A549 (cell line): Measurements from ENCODE around the gene DDR1.

Experiments used
- CEBPB ChIP-seq, 2 experiments: fragments of >200 bp in 1 of 2; sonication (Bioruptor Twin) in 1 of 2; formaldehyde crosslinking in 1 of 2; IDR thresholded peaks; 2 replicates each; pipeline ENCODE4 v1.6.1; 2012 to 2016
- EP300 ChIP-seq, 2 experiments: fragments of >200 bp; sonication (Bioruptor Twin); formaldehyde crosslinking; IDR thresholded peaks; 2 replicates in 1 of 2; 3 replicates in 1 of 2; pipeline ENCODE4 v1.6.1; 2016 to 2017
- ESRRA ChIP-seq: fragments of 150-350 bp; IDR thresholded peaks from 2 replicates; pipeline ENCODE4 v1.6.1; 2014; ENCODE audit warnings: mild to moderate bottlenecking, low read length, borderline replicate concordance
- MAFK ChIP-seq: fragments of 450-650 bp; IDR thresholded peaks from 2 replicates; pipeline ENCODE4 v1.6.1; 2014; ENCODE audit not compliant: partially characterized antibody
- NR3C1 ChIP-seq: fragments of >200 bp; sonication (Bioruptor Twin); formaldehyde crosslinking; IDR thresholded peaks from 3 replicates; pipeline ENCODE4 v1.6.1; 2017
- POLR2A ChIP-seq: IDR thresholded peaks from 2 replicates; pipeline ENCODE4 v1.6.1; 2012; ENCODE audit warnings: mild to moderate bottlenecking, low read length
- RAD21 ChIP-seq, 2 experiments: fragments of >200 bp in 1 of 2; sonication (Bioruptor Twin) in 1 of 2; formaldehyde crosslinking in 1 of 2; IDR thresholded peaks in 1 of 2; conservative IDR thresholded peaks in 1 of 2; 2 replicates in 1 of 2; 3 replicates in 1 of 2; pipeline ENCODE4 v1.6.1; 2012 to 2018; ENCODE audit warnings: inconsistent platforms in 1 of 2
- RFX5 ChIP-seq: fragments of 450-650 bp; IDR thresholded peaks from 2 replicates; pipeline ENCODE4 v1.7.1; 2014; ENCODE audit warnings: antibody characterized with exemption, mild to moderate bottlenecking, moderate library complexity
- ZFP36 ChIP-seq: fragments of 450-650 bp; IDR thresholded peaks from 2 replicates; pipeline ENCODE4 v1.6.1; 2014; ENCODE audit warnings: borderline replicate concordance; ENCODE audit not compliant: partially characterized antibody
- TF ChIP-seq, protein P1 (sequence below): fragments of >200 bp; sonication (Bioruptor Twin); formaldehyde crosslinking; IDR thresholded peaks from 3 replicates; pipeline ENCODE4 v1.5.1; 2016
- TF ChIP-seq, protein P2 (sequence below): fragments of >200 bp; sonication (Bioruptor Twin); formaldehyde crosslinking; IDR thresholded peaks from 3 replicates; pipeline ENCODE4 v1.6.1; 2016
- TF ChIP-seq, protein P3 (sequence below): fragments of 250-450 bp; sonication (Bioruptor Pico); IDR thresholded peaks from 2 replicates; pipeline ENCODE4 v1.5.0; 2021; ENCODE audit warnings: mild to moderate bottlenecking, moderate library complexity, borderline replicate concordance

DNA sequence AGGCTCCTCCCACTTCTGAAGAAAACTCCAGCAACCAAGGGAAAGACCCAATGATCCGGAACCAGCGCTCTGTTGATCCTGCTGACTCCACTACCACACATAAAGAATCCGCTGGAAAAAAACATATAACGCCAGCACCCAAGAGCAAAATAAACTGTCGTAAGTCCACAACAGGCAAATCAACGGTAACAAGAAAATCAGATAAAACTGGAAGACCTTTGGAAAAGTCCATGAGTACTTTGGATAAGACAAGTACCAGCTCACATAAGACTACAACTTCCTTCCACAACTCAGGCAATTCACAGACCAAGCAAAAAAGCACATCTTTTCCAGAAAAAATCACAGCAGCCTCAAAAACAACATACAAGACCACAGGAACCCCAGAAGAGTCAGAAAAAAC is 64.5 kb downstream of the DDR1 start:
- TF ChIP-seq ZFP36: no peak
- no peak for TF ChIP-seq ESRRA
- TF ChIP-seq, protein P1, sequence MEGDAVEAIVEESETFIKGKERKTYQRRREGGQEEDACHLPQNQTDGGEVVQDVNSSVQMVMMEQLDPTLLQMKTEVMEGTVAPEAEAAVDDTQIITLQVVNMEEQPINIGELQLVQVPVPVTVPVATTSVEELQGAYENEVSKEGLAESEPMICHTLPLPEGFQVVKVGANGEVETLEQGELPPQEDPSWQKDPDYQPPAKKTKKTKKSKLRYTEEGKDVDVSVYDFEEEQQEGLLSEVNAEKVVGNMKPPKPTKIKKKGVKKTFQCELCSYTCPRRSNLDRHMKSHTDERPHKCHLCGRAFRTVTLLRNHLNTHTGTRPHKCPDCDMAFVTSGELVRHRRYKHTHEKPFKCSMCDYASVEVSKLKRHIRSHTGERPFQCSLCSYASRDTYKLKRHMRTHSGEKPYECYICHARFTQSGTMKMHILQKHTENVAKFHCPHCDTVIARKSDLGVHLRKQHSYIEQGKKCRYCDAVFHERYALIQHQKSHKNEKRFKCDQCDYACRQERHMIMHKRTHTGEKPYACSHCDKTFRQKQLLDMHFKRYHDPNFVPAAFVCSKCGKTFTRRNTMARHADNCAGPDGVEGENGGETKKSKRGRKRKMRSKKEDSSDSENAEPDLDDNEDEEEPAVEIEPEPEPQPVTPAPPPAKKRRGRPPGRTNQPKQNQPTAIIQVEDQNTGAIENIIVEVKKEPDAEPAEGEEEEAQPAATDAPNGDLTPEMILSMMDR: no peak
- no peak for TF ChIP-seq POLR2A
- TF ChIP-seq CEBPB (IDR thresholded peaks at IDR 0.05): no peak
- TF ChIP-seq, protein P2, sequence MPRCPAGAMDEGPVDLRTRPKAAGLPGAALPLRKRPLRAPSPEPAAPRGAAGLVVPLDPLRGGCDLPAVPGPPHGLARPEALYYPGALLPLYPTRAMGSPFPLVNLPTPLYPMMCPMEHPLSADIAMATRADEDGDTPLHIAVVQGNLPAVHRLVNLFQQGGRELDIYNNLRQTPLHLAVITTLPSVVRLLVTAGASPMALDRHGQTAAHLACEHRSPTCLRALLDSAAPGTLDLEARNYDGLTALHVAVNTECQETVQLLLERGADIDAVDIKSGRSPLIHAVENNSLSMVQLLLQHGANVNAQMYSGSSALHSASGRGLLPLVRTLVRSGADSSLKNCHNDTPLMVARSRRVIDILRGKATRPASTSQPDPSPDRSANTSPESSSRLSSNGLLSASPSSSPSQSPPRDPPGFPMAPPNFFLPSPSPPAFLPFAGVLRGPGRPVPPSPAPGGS: no peak
- no peak for TF ChIP-seq RAD21 (conservative IDR thresholded peaks at IDR 0.05 in 1 of 2, IDR thresholded peaks at IDR 0.05 in 1 of 2)
- TF ChIP-seq, protein P3, sequence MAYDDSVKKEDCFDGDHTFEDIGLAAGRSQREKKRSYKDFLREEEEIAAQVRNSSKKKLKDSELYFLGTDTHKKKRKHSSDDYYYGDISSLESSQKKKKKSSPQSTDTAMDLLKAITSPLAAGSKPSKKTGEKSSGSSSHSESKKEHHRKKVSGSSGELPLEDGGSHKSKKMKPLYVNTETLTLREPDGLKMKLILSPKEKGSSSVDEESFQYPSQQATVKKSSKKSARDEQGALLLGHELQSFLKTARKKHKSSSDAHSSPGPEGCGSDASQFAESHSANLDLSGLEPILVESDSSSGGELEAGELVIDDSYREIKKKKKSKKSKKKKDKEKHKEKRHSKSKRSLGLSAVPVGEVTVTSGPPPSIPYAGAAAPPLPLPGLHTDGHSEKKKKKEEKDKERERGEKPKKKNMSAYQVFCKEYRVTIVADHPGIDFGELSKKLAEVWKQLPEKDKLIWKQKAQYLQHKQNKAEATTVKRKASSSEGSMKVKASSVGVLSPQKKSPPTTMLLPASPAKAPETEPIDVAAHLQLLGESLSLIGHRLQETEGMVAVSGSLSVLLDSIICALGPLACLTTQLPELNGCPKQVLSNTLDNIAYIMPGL (CRISPR knock-in tag): no peak
- TF ChIP-seq NR3C1: no peak
- TF ChIP-seq MAFK: no peak
- no peak for TF ChIP-seq RFX5
- TF ChIP-seq EP300 (IDR thresholded peaks at IDR 0.05): no peak
